Peyer's patch (tissue), 4 donors: ENCODE data around the gene HECTD2.

ENCODE experiments used
- POLR2A ChIP-seq, 2 donors: fragments of 450-650 bp; IDR thresholded peaks; one replicate each; pipeline ENCODE4 v1.5.1; 2017; ENCODE audit warnings: antibody characterized with exemption in 2 of 2, mild to moderate bottlenecking in 2 of 2, moderate library complexity in 2 of 2
- TF ChIP-seq, protein P1 (sequence below), 6 experiments: fragments of 450-650 bp in 4 of 6; fragments of 200-600 bp in 2 of 6; sonication (generic) in 1 of 6; IDR thresholded peaks; one replicate each; pipeline ENCODE4 v1.5.1; 2017 to 2019; ENCODE audit warnings: antibody characterized with exemption in 6 of 6, mild to moderate bottlenecking in 3 of 6, moderate library complexity in 1 of 6

DNA sequence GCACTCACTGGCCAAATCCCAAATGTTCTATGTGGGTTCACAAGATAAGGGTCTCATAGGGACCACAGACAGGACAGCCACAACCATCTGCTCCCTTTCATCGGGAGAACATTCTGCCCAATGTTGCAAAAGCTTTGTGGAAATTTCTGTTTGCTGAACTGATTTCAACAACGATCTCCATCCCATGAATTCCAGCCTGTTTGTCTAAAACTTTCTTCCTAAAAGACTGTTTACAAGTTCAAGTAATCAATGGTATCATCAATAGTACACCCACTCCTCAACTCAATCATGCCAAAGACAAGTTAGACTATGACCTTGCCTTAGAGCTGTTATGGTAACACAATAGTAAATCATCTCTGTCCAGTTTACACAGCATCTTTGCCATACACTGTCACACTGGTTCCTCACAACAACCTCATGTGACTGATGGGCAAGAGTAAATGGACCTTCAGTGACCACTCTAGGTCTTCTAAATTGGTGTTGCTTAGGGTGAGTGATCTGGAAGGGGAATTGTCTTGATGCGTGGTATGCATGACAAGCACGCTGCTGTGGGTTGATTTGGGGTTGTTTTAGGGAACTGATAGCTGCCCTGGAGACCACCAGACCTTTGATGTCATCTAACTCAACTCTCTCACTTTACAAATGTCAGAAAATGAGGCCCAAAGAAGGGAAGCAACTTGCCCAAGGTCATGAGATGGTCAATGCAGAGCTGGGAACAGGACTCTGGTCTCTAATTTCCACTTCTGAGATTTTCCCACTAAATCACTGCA, 127.7 kb downstream of the HECTD2 start:
- TF ChIP-seq, protein P1, sequence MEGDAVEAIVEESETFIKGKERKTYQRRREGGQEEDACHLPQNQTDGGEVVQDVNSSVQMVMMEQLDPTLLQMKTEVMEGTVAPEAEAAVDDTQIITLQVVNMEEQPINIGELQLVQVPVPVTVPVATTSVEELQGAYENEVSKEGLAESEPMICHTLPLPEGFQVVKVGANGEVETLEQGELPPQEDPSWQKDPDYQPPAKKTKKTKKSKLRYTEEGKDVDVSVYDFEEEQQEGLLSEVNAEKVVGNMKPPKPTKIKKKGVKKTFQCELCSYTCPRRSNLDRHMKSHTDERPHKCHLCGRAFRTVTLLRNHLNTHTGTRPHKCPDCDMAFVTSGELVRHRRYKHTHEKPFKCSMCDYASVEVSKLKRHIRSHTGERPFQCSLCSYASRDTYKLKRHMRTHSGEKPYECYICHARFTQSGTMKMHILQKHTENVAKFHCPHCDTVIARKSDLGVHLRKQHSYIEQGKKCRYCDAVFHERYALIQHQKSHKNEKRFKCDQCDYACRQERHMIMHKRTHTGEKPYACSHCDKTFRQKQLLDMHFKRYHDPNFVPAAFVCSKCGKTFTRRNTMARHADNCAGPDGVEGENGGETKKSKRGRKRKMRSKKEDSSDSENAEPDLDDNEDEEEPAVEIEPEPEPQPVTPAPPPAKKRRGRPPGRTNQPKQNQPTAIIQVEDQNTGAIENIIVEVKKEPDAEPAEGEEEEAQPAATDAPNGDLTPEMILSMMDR (IDR thresholded peaks at IDR 0.05): no peak
- TF ChIP-seq POLR2A (IDR thresholded peaks at IDR 0.05): no peak
